ENCODE measurements around the gene HTR1D.

DNA sequence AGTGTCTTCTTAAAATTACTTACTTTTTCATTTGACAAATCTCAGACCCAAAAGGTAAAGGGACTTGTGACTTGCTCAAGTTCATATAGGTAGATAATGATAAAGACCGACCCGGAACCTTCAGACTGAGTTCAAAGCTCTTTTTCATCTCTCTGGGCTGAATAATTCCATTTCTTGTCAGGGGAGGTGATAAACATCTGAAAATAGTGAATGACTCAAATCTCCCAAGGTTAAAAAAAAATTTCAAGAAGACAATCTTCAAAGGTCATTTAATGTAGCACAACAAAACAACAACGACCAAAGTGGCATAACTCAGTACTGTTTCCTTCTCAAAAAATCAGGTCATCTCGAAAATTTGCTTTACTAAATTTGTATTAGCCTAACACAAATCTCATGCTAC lies 69.2 kb downstream of the HTR1D start:
- TF ChIP-seq, protein P1, sequence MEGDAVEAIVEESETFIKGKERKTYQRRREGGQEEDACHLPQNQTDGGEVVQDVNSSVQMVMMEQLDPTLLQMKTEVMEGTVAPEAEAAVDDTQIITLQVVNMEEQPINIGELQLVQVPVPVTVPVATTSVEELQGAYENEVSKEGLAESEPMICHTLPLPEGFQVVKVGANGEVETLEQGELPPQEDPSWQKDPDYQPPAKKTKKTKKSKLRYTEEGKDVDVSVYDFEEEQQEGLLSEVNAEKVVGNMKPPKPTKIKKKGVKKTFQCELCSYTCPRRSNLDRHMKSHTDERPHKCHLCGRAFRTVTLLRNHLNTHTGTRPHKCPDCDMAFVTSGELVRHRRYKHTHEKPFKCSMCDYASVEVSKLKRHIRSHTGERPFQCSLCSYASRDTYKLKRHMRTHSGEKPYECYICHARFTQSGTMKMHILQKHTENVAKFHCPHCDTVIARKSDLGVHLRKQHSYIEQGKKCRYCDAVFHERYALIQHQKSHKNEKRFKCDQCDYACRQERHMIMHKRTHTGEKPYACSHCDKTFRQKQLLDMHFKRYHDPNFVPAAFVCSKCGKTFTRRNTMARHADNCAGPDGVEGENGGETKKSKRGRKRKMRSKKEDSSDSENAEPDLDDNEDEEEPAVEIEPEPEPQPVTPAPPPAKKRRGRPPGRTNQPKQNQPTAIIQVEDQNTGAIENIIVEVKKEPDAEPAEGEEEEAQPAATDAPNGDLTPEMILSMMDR (IDR thresholded peaks at IDR 0.05; ENCODE audit: insufficient read depth, low read length): no peak
- TF ChIP-seq POLR2AphosphoS5 (IDR thresholded peaks at IDR 0.05; ENCODE audit: low read depth): no peak
